ENCODE measurements around the gene GRIN3B.

The GRIN3B gene

DNA sequence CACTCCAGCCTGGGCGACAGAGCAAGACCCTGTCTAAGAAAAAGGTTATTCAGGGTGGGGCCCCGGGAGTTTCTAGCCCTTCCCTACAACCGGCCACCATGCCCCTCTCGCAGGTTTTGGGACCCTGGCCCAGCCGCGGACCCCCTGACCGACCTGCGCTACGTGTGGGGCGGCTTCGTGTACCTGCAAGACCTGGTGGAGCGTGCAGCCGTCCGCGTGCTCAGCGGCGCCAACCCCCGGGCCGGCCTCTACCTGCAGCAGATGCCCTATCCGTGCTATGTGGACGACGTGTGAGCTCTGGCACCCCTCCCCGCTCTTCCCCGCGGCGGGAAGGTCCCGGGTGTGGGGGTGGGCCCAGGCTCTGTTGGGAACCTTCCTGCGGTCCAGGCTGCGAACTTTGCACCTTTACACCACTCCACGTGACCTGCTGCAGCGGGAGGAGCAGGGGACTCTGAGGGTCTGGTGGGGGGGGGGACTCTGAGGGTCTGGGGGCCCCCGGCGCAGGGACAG is 46.0 kb downstream of the GRIN3B start:
- Histone ChIP-seq H3K9me3 (replicated peaks; ENCODE audit: low read length) (no peaks in the 10 kb centered on the region), H3K4me3 (ENCODE audit: low read length) (no peak overlapping the region), H3K36me3 (ENCODE audit: insufficient read depth, low read length) (no peaks in the 10 kb centered on the region), H3K4me1 (ENCODE audit: control insufficient read depth, insufficient read depth, low read length) (peaks cover 21% of the 10 kb centered on the region), H3K9ac (ENCODE audit: low read depth, low read length) (no peak overlapping the region), H3K4me2 (ENCODE audit: low read length) (no peak overlapping the region), H3K27me3 (ENCODE audit: control insufficient read depth, insufficient read depth, low read length) (no peaks in the 10 kb centered on the region)

- Histone ChIP-seq H3K9ac (ENCODE audit: low read depth, low read length) (no peak overlapping the region), H3K27me3 (ENCODE audit: control insufficient read depth, insufficient read depth, low read length) (no peaks in the 10 kb centered on the region), H3K4me2 (ENCODE audit: low read length) (no peak overlapping the region), H3K9me3 (replicated peaks; ENCODE audit: low read length) (no peaks in the 10 kb centered on the region), H3K4me3 (ENCODE audit: low read length) (no peak overlapping the region), H3K36me3 (ENCODE audit: insufficient read depth, low read length) (no peaks in the 10 kb centered on the region), H3K4me1 (ENCODE audit: control insufficient read depth, insufficient read depth, low read length) (peaks cover 12% of the 10 kb centered on the region)
These were observed 46.8 kb downstream of the GRIN3B start for GRCh38 chr19:1046836-1047695.

DNA sequence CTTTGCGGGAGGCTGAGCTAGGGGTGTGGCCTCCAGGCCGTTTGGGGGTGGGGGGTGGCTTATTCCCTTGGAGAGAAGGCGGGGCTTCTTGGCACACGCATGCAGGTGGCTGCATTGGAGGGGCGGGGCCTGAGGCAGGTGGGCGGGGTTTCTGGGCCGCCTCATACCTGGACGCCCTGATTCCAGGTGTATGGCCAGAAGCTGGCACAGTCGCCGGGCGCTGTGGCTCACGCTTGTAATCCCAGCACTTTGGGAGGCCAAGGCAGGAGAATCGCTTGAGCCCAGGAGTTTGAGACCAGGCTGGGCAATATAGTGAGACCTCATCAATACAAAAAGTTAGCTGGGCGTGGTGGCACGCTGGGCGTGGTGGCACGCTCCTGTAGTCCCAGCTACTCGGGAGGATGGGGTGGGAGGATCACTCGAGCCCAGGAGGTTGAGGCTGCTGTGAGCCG is 47.5 kb downstream of the GRIN3B start:
- no peak overlapping the region for H3K9ac ChIP-seq (ENCODE audit: low read depth, low read length)

GRCh38 chr19:1049106-1049505 is 48.9 kb downstream of the GRIN3B start:
- H3K9me3 ChIP-seq (replicated peaks; ENCODE audit: low read length): no peaks in the 10 kb centered on the region
- no peak overlapping the region for H3K4me2 ChIP-seq (ENCODE audit: low read length)
- H3K4me3 ChIP-seq (ENCODE audit: low read length): no peak overlapping the region
- no peaks in the 10 kb centered on the region for H3K4me1 ChIP-seq (ENCODE audit: control insufficient read depth, insufficient read depth, low read length)
- no peaks in the 10 kb centered on the region for H3K27me3 ChIP-seq (ENCODE audit: control insufficient read depth, insufficient read depth, low read length)
- peaks cover 3% of the 10 kb centered on the region for H3K36me3 ChIP-seq (ENCODE audit: insufficient read depth, low read length)
- H3K9ac ChIP-seq (ENCODE audit: low read depth, low read length): no peak overlapping the region

More for the DNA sequence above, 47.5 kb downstream of the GRIN3B start:
- Histone ChIP-seq H3K4me3 (ENCODE audit: low read length) (no peak overlapping the region), H3K36me3 (ENCODE audit: insufficient read depth, low read length) (no peaks in the 10 kb centered on the region), H3K4me2 (ENCODE audit: low read length) (no peak overlapping the region), H3K9me3 (replicated peaks; ENCODE audit: low read length) (no peaks in the 10 kb centered on the region), H3K4me1 (ENCODE audit: control insufficient read depth, insufficient read depth, low read length) (peaks cover 5% of the 10 kb centered on the region), H3K27me3 (ENCODE audit: control insufficient read depth, insufficient read depth, low read length) (no peaks in the 10 kb centered on the region)

GRCh38 chr19:1049800-1050199 is 49.6 kb downstream of the GRIN3B start:
- H3K36me3 ChIP-seq (ENCODE audit: insufficient read depth, low read length): peaks cover 5% of the 10 kb centered on the region
- no peak overlapping the region for H3K4me3 ChIP-seq (ENCODE audit: low read length)
- no peak overlapping the region for H3K4me2 ChIP-seq (ENCODE audit: low read length)
- no peaks in the 10 kb centered on the region for H3K27me3 ChIP-seq (ENCODE audit: control insufficient read depth, insufficient read depth, low read length)
- no peaks in the 10 kb centered on the region for H3K4me1 ChIP-seq (ENCODE audit: control insufficient read depth, insufficient read depth, low read length)
- H3K9me3 ChIP-seq (replicated peaks; ENCODE audit: low read length): peaks cover 2% of the 10 kb centered on the region
- H3K9ac ChIP-seq (ENCODE audit: low read depth, low read length): no peak overlapping the region

GRCh38 chr19:1050989-1051788 is 51.0 kb downstream of the GRIN3B start:
- no peak overlapping the region for H3K4me2 ChIP-seq (ENCODE audit: low read length)
- no peaks in the 10 kb centered on the region for H3K27me3 ChIP-seq (ENCODE audit: control insufficient read depth, insufficient read depth, low read length)
- peaks cover 7% of the 10 kb centered on the region for H3K9me3 ChIP-seq (replicated peaks; ENCODE audit: low read length)
- H3K36me3 ChIP-seq (ENCODE audit: insufficient read depth, low read length): peaks cover 9% of the 10 kb centered on the region
- no peak overlapping the region for H3K9ac ChIP-seq (ENCODE audit: low read depth, low read length)
- no peak overlapping the region for H3K4me3 ChIP-seq (ENCODE audit: low read length)
- H3K4me1 ChIP-seq (ENCODE audit: control insufficient read depth, insufficient read depth, low read length): no peaks in the 10 kb centered on the region

- Histone ChIP-seq H3K4me2 (ENCODE audit: low read length) (no peak overlapping the region), H3K9me3 (replicated peaks; ENCODE audit: low read length) (peaks cover 13% of the 10 kb centered on the region), H3K9ac (ENCODE audit: low read depth, low read length) (no peak overlapping the region), H3K4me3 (ENCODE audit: low read length) (no peak overlapping the region), H3K4me1 (ENCODE audit: control insufficient read depth, insufficient read depth, low read length) (no peaks in the 10 kb centered on the region), H3K27me3 (ENCODE audit: control insufficient read depth, insufficient read depth, low read length) (no peaks in the 10 kb centered on the region), H3K36me3 (ENCODE audit: insufficient read depth, low read length) (peaks cover 15% of the 10 kb centered on the region)
These were observed 51.6 kb downstream of the GRIN3B start for GRCh38 chr19:1051791-1052190.

DNA sequence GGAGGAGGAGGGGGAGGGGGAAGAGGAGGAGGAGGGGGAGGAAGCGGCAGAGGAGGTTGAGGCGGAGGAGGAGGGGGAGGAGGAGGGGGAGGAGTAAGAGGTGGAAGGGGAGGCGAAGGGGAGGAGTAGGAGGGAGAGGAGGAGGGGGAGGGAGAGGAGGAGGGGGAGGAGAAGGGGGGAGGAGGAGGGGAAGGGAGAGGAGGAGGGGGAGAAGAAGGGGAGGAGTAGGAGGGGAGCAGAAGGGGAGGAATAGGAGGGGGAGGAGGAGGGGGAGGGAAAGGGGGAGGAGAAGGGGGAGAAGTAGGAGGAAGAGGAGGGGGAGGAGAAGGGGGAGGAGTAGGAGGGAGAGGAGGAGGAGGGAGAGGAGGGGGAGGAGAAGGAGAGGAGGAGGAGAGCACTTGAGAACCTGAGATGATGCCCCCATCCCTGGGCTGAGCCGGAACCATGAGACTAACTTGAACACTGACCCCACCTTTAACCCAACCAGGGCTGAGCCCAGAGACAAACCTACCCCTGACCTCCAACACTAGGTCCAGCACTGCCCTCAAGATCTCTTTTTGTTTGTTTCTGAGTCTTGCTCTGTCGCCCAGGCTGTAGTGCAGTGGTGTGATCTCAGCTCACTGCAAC is 52.2 kb downstream of the GRIN3B start:
- no peaks in the 10 kb centered on the region for H3K27me3 ChIP-seq (ENCODE audit: control insufficient read depth, insufficient read depth, low read length)
- peaks cover 20% of the 10 kb centered on the region for H3K36me3 ChIP-seq (ENCODE audit: insufficient read depth, low read length)
- peaks cover 18% of the 10 kb centered on the region for H3K9me3 ChIP-seq (replicated peaks; ENCODE audit: low read length)
- no peak overlapping the region for H3K9ac ChIP-seq (ENCODE audit: low read depth, low read length)
- H3K4me2 ChIP-seq (ENCODE audit: low read length): no peak overlapping the region
- no peak overlapping the region for H3K4me3 ChIP-seq (ENCODE audit: low read length)
- H3K4me1 ChIP-seq (ENCODE audit: control insufficient read depth, insufficient read depth, low read length): no peaks in the 10 kb centered on the region

DNA sequence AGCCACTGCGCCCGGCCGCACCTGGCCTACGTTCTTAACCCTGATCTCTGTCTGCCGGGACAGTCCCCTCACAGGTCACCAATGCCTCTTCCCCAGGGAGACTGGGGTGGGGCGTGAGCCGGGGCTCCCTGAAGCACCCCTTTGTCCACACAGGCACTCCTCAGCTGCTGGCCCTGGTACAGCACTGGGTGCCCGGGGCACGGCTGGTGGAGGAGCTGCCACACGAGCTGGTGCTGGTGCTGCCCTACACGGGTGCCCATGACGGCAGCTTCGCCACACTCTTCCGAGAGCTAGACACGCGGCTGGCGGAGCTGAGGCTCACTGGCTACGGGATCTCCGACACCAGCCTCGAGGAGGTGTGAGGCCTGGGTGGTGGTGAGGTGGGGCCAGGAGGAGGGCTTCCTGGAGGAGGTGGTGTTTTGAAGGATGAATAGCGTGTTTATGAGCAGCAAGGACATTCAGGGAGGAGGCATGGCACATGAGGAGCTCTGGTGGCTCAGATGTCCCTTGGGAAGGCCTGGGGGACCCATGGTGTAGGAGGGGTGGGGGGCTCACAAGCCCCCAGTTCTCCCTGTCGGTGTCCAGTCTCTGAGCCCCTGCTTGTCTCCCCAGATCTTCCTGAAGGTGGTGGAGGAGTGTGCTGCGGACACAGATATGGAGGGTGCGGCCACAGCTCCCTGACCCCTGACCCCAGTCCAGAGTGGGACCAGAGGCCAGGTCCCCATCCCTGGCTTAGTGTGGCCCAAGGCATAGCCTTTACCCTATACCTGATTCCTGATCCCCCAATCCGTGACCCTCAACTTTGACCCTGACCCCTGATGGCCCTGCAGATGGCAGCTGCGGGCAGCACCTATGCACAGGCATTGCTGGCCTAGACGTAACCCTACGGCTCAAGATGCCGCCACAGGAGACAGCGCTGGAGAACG is 53.2 kb downstream of the GRIN3B start:
- Histone ChIP-seq H3K27me3 (ENCODE audit: control insufficient read depth, insufficient read depth, low read length) (no peaks in the 10 kb centered on the region), H3K9me3 (replicated peaks; ENCODE audit: low read length) (peaks cover 26% of the 10 kb centered on the region), H3K4me2 (ENCODE audit: low read length) (no peak overlapping the region), H3K4me3 (ENCODE audit: low read length) (no peak overlapping the region), H3K9ac (ENCODE audit: low read depth, low read length) (no peak overlapping the region), H3K36me3 (ENCODE audit: insufficient read depth, low read length) (peaks cover 28% of the 10 kb centered on the region), H3K4me1 (ENCODE audit: control insufficient read depth, insufficient read depth, low read length) (no peaks in the 10 kb centered on the region)

DNA sequence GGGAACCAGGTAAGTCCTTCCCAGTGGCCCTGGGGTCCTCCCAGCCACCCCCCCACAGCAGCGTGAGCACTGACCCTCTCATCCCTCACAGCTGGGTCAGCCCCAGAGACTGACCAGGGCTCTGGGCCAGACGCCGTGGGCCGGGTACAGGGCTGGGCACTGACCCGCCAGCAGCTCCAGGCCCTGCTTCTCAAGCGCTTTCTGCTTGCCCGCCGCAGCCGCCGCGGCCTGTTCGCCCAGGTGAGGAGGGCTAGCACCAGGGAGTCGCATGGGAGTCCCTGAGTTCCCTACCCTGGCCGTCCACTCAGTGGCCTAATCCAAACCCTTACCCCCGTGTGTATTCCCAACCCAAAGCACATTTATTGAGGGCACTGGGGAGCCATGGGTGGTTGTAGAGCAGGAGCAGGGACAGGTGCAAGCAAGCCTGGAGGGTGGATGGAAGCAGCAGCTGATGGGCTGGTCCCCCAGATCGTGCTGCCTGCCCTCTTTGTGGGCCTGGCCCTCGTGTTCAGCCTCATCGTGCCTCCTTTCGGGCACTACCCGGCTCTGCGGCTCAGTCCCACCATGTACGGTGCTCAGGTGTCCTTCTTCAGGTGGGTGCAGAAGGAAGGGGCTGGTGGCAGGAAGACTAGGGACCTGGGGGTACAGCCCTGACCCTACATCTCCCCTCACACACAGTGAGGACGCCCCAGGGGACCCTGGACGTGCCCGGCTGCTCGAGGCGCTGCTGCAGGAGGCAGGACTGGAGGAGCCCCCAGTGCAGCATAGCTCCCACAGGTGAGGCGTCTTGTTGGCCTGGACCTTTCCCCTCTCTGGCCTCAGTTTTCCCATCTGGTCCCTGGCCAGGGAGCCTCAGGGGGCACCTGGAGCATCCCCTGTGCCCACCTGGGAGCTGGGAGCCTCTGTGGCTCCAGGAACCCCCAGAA is 54.1 kb downstream of the GRIN3B start:
- Histone ChIP-seq H3K4me2 (ENCODE audit: low read length) (no peak overlapping the region), H3K9ac (ENCODE audit: low read depth, low read length) (no peak overlapping the region), H3K4me1 (ENCODE audit: control insufficient read depth, insufficient read depth, low read length) (no peaks in the 10 kb centered on the region), H3K9me3 (replicated peaks; ENCODE audit: low read length) (peaks cover 31% of the 10 kb centered on the region), H3K4me3 (ENCODE audit: low read length) (no peak overlapping the region), H3K36me3 (ENCODE audit: insufficient read depth, low read length) (peaks cover 30% of the 10 kb centered on the region), H3K27me3 (ENCODE audit: control insufficient read depth, insufficient read depth, low read length) (no peaks in the 10 kb centered on the region)

All from skeletal muscle satellite cell (primary cell).